Measurements from ENCODE around the gene PSMC5.

Gene PSMC5

DNA sequence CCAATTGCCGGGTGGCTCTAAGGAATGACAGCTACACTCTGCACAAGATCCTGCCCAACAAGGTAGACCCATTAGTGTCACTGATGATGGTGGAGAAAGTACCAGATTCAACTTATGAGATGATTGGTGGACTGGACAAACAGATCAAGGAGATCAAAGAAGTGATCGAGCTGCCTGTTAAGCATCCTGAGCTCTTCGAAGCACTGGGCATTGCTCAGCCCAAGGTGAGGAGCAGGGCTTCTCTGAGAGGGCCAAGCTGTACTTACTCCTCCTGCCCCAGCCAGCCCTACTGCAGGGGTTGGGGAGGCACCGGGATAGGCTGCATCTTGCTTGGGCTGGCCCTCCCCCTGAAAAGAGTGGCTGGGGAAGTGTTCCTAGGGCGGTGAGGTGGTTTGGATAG, 3.0 kb downstream of the PSMC5 start:
- Histone ChIP-seq H3K27me3 (ENCODE audit: control insufficient read depth in 2 of 2, insufficient read depth in 2 of 2, low read length in 2 of 2) (no peaks in the 10 kb centered on the region), H3K27ac (ENCODE audit: low read depth in 2 of 2, low read length in 2 of 2) (no peak overlapping the region), H3K4me1 (ENCODE audit: control insufficient read depth in 2 of 2, insufficient read depth in 2 of 2, low read length in 2 of 2) (peaks cover 18 to 25% of the 10 kb centered on the region in 2 donors), H3K9me3 (ENCODE audit: control insufficient read depth in 2 of 2, low read length in 2 of 2) (no peaks in the 10 kb centered on the region), H3K36me3 (ENCODE audit: control insufficient read depth in 2 of 2, insufficient read depth in 2 of 2, low read length in 2 of 2) (peaks cover 58 to 69% of the 10 kb centered on the region in 2 donors), H3K4me3 (ENCODE audit: low read length in 2 of 2) (no peak overlapping the region), H3K9ac (ENCODE audit: low read depth in 1 of 2, low read length in 2 of 2) (no peak overlapping the region)

GRCh38 chr17:63830904-63831491, 3.8 kb downstream of the PSMC5 start:
- H3K27ac ChIP-seq (ENCODE audit: low read depth in 2 of 2, low read length in 2 of 2): no peak overlapping the region
- H3K9me3 ChIP-seq (ENCODE audit: control insufficient read depth in 2 of 2, low read length in 2 of 2): no peaks in the 10 kb centered on the region
- no peak overlapping the region for H3K9ac ChIP-seq (ENCODE audit: low read depth in 1 of 2, low read length in 2 of 2)
- H3K4me3 ChIP-seq (ENCODE audit: low read length in 2 of 2): no peak overlapping the region
- peaks cover 15 to 20% of the 10 kb centered on the region in 2 donors for H3K4me1 ChIP-seq (ENCODE audit: control insufficient read depth in 2 of 2, insufficient read depth in 2 of 2, low read length in 2 of 2)
- peaks cover 62 to 68% of the 10 kb centered on the region in 2 donors for H3K36me3 ChIP-seq (ENCODE audit: control insufficient read depth in 2 of 2, insufficient read depth in 2 of 2, low read length in 2 of 2)
- H3K27me3 ChIP-seq (ENCODE audit: control insufficient read depth in 2 of 2, insufficient read depth in 2 of 2, low read length in 2 of 2): no peaks in the 10 kb centered on the region

- Histone ChIP-seq H3K27ac (ENCODE audit: low read depth in 2 of 2, low read length in 2 of 2) (no peak overlapping the region), H3K36me3 (ENCODE audit: control insufficient read depth in 2 of 2, insufficient read depth in 2 of 2, low read length in 2 of 2) (peaks cover 62 to 72% of the 10 kb centered on the region in 2 donors), H3K9ac (ENCODE audit: low read depth in 1 of 2, low read length in 2 of 2) (no peak overlapping the region), H3K9me3 (ENCODE audit: control insufficient read depth in 2 of 2, low read length in 2 of 2) (no peaks in the 10 kb centered on the region), H3K4me1 (ENCODE audit: control insufficient read depth in 2 of 2, insufficient read depth in 2 of 2, low read length in 2 of 2) (peaks cover 10 to 15% of the 10 kb centered on the region in 2 donors), H3K4me3 (ENCODE audit: low read length in 2 of 2) (no peak overlapping the region), H3K27me3 (ENCODE audit: control insufficient read depth in 2 of 2, insufficient read depth in 2 of 2, low read length in 2 of 2) (no peaks in the 10 kb centered on the region)
Observed at GRCh38 chr17:63831505-63831904, 4.3 kb downstream of the PSMC5 start.

GRCh38 chr17:63832014-63832413, 4.8 kb downstream of the PSMC5 start:
- Histone ChIP-seq H3K4me3 (ENCODE audit: low read length in 2 of 2) (no peak overlapping the region), H3K27ac (ENCODE audit: low read depth in 2 of 2, low read length in 2 of 2) (no peak overlapping the region), H3K27me3 (ENCODE audit: control insufficient read depth in 2 of 2, insufficient read depth in 2 of 2, low read length in 2 of 2) (no peaks in the 10 kb centered on the region), H3K9ac (ENCODE audit: low read depth in 1 of 2, low read length in 2 of 2) (no peak overlapping the region), H3K9me3 (ENCODE audit: control insufficient read depth in 2 of 2, low read length in 2 of 2) (no peaks in the 10 kb centered on the region), H3K36me3 (ENCODE audit: control insufficient read depth in 2 of 2, insufficient read depth in 2 of 2, low read length in 2 of 2) (peaks cover 67 to 77% of the 10 kb centered on the region in 2 donors), H3K4me1 (ENCODE audit: control insufficient read depth in 2 of 2, insufficient read depth in 2 of 2, low read length in 2 of 2) (peaks cover 9 to 15% of the 10 kb centered on the region in 2 donors)

GRCh38 chr17:63832455-63832854, 5.2 kb downstream of the PSMC5 start:
- H3K27ac ChIP-seq (ENCODE audit: low read depth in 2 of 2, low read length in 2 of 2): no peak overlapping the region
- H3K9ac ChIP-seq (ENCODE audit: low read depth in 1 of 2, low read length in 2 of 2): no peak overlapping the region
- no peaks in the 10 kb centered on the region for H3K27me3 ChIP-seq (ENCODE audit: control insufficient read depth in 2 of 2, insufficient read depth in 2 of 2, low read length in 2 of 2)
- H3K4me3 ChIP-seq (ENCODE audit: low read length in 2 of 2): no peak overlapping the region
- peaks cover 70 to 78% of the 10 kb centered on the region in 2 donors for H3K36me3 ChIP-seq (ENCODE audit: control insufficient read depth in 2 of 2, insufficient read depth in 2 of 2, low read length in 2 of 2)
- H3K4me1 ChIP-seq (ENCODE audit: control insufficient read depth in 2 of 2, insufficient read depth in 2 of 2, low read length in 2 of 2): peaks cover 9 to 14% of the 10 kb centered on the region in 2 donors
- no peaks in the 10 kb centered on the region for H3K9me3 ChIP-seq (ENCODE audit: control insufficient read depth in 2 of 2, low read length in 2 of 2)

DNA sequence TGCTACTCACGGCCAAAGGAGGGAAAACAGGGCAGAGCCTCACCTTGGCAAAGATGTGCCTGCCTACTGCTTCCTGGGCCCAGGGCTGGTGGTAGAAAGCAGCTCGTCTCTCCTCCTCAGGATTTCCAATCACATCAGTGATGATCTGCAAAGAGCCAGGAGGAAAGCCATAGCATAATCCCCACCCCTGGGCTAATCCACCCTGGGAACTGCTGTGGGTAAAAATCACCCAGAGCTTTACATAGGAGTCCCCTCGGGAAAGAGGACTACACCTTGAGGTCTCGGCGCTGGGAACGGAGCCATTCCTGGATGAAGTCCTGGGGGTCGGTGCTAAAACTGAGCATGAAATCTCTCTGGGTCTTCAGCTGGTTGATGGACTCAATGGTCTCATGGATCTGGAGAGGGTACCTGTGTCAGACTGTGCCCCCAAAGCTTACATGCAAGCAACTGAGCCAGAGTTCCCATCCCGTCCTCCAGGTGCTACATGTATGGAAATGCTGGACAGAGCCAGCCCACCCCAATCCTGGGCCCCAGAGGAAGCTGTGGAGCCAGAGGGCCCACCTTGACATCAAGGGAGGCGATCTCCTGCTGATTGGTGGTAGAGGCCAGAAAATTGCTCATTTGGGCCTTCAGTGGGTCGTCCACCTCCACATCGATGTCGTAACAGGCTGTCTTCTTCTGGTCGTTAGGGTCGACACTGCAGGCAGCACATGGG, 6.0 kb downstream of the PSMC5 start:
- peaks cover 70 to 78% of the 10 kb centered on the region in 2 donors for H3K36me3 ChIP-seq (ENCODE audit: control insufficient read depth in 2 of 2, insufficient read depth in 2 of 2, low read length in 2 of 2)
- H3K27ac ChIP-seq (ENCODE audit: low read depth in 2 of 2, low read length in 2 of 2): no peak overlapping the region
- H3K4me1 ChIP-seq (ENCODE audit: control insufficient read depth in 2 of 2, insufficient read depth in 2 of 2, low read length in 2 of 2): peaks cover 6 to 15% of the 10 kb centered on the region in 2 donors
- H3K9ac ChIP-seq (ENCODE audit: low read depth in 1 of 2, low read length in 2 of 2): no peak overlapping the region
- no peaks in the 10 kb centered on the region for H3K27me3 ChIP-seq (ENCODE audit: control insufficient read depth in 2 of 2, insufficient read depth in 2 of 2, low read length in 2 of 2)
- no peak overlapping the region for H3K4me3 ChIP-seq (ENCODE audit: low read length in 2 of 2)
- H3K9me3 ChIP-seq (ENCODE audit: control insufficient read depth in 2 of 2, low read length in 2 of 2): no peaks in the 10 kb centered on the region

GRCh38 chr17:63833741-63834373, 6.6 kb downstream of the PSMC5 start:
- Histone ChIP-seq H3K4me1 (ENCODE audit: control insufficient read depth in 2 of 2, insufficient read depth in 2 of 2, low read length in 2 of 2) (peaks cover 6 to 14% of the 10 kb centered on the region in 2 donors), H3K9ac (ENCODE audit: low read depth in 1 of 2, low read length in 2 of 2) (no peak overlapping the region), H3K36me3 (ENCODE audit: control insufficient read depth in 2 of 2, insufficient read depth in 2 of 2, low read length in 2 of 2) (peaks cover 70 to 78% of the 10 kb centered on the region in 2 donors), H3K4me3 (ENCODE audit: low read length in 2 of 2) (no peak overlapping the region), H3K9me3 (ENCODE audit: control insufficient read depth in 2 of 2, low read length in 2 of 2) (no peaks in the 10 kb centered on the region), H3K27ac (ENCODE audit: low read depth in 2 of 2, low read length in 2 of 2) (no peak overlapping the region), H3K27me3 (ENCODE audit: control insufficient read depth in 2 of 2, insufficient read depth in 2 of 2, low read length in 2 of 2) (no peaks in the 10 kb centered on the region)

- Histone ChIP-seq H3K27me3 (ENCODE audit: control insufficient read depth in 2 of 2, insufficient read depth in 2 of 2, low read length in 2 of 2) (no peaks in the 10 kb centered on the region), H3K27ac (ENCODE audit: low read depth in 2 of 2, low read length in 2 of 2) (no peak overlapping the region), H3K4me1 (ENCODE audit: control insufficient read depth in 2 of 2, insufficient read depth in 2 of 2, low read length in 2 of 2) (peaks cover 14 to 21% of the 10 kb centered on the region in 2 donors), H3K9ac (ENCODE audit: low read depth in 1 of 2, low read length in 2 of 2) (no peak overlapping the region), H3K36me3 (ENCODE audit: control insufficient read depth in 2 of 2, insufficient read depth in 2 of 2, low read length in 2 of 2) (peaks cover 67 to 72% of the 10 kb centered on the region in 2 donors), H3K9me3 (ENCODE audit: control insufficient read depth in 2 of 2, low read length in 2 of 2) (no peaks in the 10 kb centered on the region), H3K4me3 (ENCODE audit: low read length in 2 of 2) (no peak overlapping the region)
Observed at GRCh38 chr17:63834431-63835166, 7.4 kb downstream of the PSMC5 start.

- H3K36me3 ChIP-seq (ENCODE audit: control insufficient read depth in 2 of 2, insufficient read depth in 2 of 2, low read length in 2 of 2): peaks cover 61 to 65% of the 10 kb centered on the region in 2 donors
- no peak overlapping the region for H3K27ac ChIP-seq (ENCODE audit: low read depth in 2 of 2, low read length in 2 of 2)
- H3K4me3 ChIP-seq (ENCODE audit: low read length in 2 of 2): no peak overlapping the region
- no peaks in the 10 kb centered on the region for H3K27me3 ChIP-seq (ENCODE audit: control insufficient read depth in 2 of 2, insufficient read depth in 2 of 2, low read length in 2 of 2)
- no peaks in the 10 kb centered on the region for H3K9me3 ChIP-seq (ENCODE audit: control insufficient read depth in 2 of 2, low read length in 2 of 2)
- no peak overlapping the region for H3K9ac ChIP-seq (ENCODE audit: low read depth in 1 of 2, low read length in 2 of 2)
- H3K4me1 ChIP-seq (ENCODE audit: control insufficient read depth in 2 of 2, insufficient read depth in 2 of 2, low read length in 2 of 2): peaks cover 16 to 21% of the 10 kb centered on the region in 2 donors
Observed at GRCh38 chr17:63835167-63835720, 8.0 kb downstream of the PSMC5 start.
